IMR-90 (cell line): ENCODE measurements around the gene HLA-DRB1. TPM values are rescaled to one million over a fixed set of nuclear protein-coding genes. Genes with fewer than 3 reads are reported as not detected.
"Not testable (repeated sequence)": the region's sequence is repeated elsewhere in the genome, so short reads cannot be mapped to it uniquely, and the experiment has no call there.

Experiments used
- ATAC-seq: fragments of 200-7000 bp; cut with Tn5 transposase; 2 replicates; pipeline ENCODE4 v1.9.1; 2020; ENCODE audit warnings: low read depth, mild to moderate bottlenecking, moderate library complexity
- BruUV-seq: library from RNA; stranded (reverse); fragments of 400-500 nt; replicated peaks from 2 replicates; lab custom pipeline; 2021; lab: Mats Ljungman, UMichigan
- CTCF ChIA-PET: fragments of 300-600 bp; formaldehyde crosslinking; extraction: SDS; loops from one replicate; lab custom pipeline; 2021; ENCODE audit warnings: antibody characterized with exemption; lab: Yijun Ruan, JAX
- POLR2A ChIA-PET: fragments of 300-600 bp; sonication (Branson Sonifier 250); formaldehyde crosslinking; loops from one replicate; lab custom pipeline; 2022; ENCODE audit warnings: antibody characterized with exemption; ENCODE audit not compliant: unreplicated experiment; lab: Charles Lee
- DNase-seq: peaks from one replicate; pipeline ENCODE4 v3.0.0; 2013
- H2AFZ ChIP-seq: replicated peaks from 2 replicates; pipeline ENCODE3; 2013; ENCODE audit warnings: low read length, mild to moderate bottlenecking; ENCODE audit not compliant: poor library complexity
- H2AK5ac ChIP-seq: 2 replicates; pipeline ENCODE4 v1.6.1; 2013; ENCODE audit warnings: low read depth, low read length, inconsistent platforms
- H2AK9ac ChIP-seq: replicated peaks from 2 replicates; pipeline ENCODE3; 2013; ENCODE audit warnings: mild to moderate bottlenecking, low read depth, low read length, moderate library complexity; ENCODE audit not compliant: poor library complexity
- H2BK120ac ChIP-seq: 2 replicates; pipeline ENCODE4 v1.6.1; 2013; ENCODE audit warnings: low read depth, low read length, inconsistent platforms
- H2BK15ac ChIP-seq: 3 replicates; pipeline ENCODE4 v1.6.1; 2013; ENCODE audit warnings: low read depth, low read length, inconsistent platforms
- H2BK20ac ChIP-seq: 2 replicates; pipeline ENCODE4 v1.6.1; 2013; ENCODE audit warnings: low read depth, mild to moderate bottlenecking, inconsistent platforms, low read length, moderate library complexity
- H2BK5ac ChIP-seq: 2 replicates; pipeline ENCODE4 v1.6.1; 2013; ENCODE audit warnings: mild to moderate bottlenecking, low read depth, low read length, inconsistent platforms; ENCODE audit not compliant: poor library complexity, severe bottlenecking
- H3K14ac ChIP-seq: replicated peaks from 2 replicates; pipeline ENCODE4 v1.6.1; 2013; ENCODE audit warnings: low read depth, low read length, inconsistent platforms
- H3K18ac ChIP-seq: 2 replicates; pipeline ENCODE4 v1.6.1; 2013; ENCODE audit warnings: low read depth, low read length, control low read depth
- H3K23ac ChIP-seq: 2 replicates; pipeline ENCODE4 v1.6.1; 2013; ENCODE audit warnings: low read depth, low read length, inconsistent platforms
- H3K27ac ChIP-seq: 2 replicates; pipeline ENCODE4 v1.5.1; 2013; ENCODE audit warnings: mild to moderate bottlenecking, control low read depth, low read length; ENCODE audit not compliant: insufficient read depth
- H3K27me3 ChIP-seq: 2 replicates; pipeline ENCODE4 v1.6.1; 2013; ENCODE audit warnings: low read length; ENCODE audit not compliant: control insufficient read depth, insufficient read depth
- H3K36me3 ChIP-seq: 2 replicates; pipeline ENCODE4 v1.6.1; 2013; ENCODE audit warnings: low read length, mixed read lengths; ENCODE audit not compliant: control insufficient read depth, insufficient read depth
- H3K4ac ChIP-seq: 2 replicates; pipeline ENCODE4 v1.6.1; 2013; ENCODE audit warnings: low read depth, low read length, inconsistent platforms
- H3K4me1 ChIP-seq: 2 replicates; pipeline ENCODE4 v1.6.1; 2013; ENCODE audit warnings: low read length, mixed read lengths; ENCODE audit not compliant: control insufficient read depth, insufficient read depth
- H3K4me2 ChIP-seq: 2 replicates; pipeline ENCODE4 v1.6.1; 2013; ENCODE audit warnings: low read depth, mild to moderate bottlenecking, control low read depth, low read length, moderate library complexity
- H3K4me3 ChIP-seq: 2 replicates; pipeline ENCODE4 v1.5.1; 2013; ENCODE audit warnings: low read depth, mild to moderate bottlenecking, control low read depth, low read length, moderate library complexity; ENCODE audit not compliant: insufficient read depth
- H3K56ac ChIP-seq: 2 replicates; pipeline ENCODE4 v1.6.1; 2013; ENCODE audit warnings: low read length, inconsistent platforms; ENCODE audit not compliant: insufficient read depth; ENCODE audit errors: extremely low read depth
- H3K79me1 ChIP-seq, 2 experiments: 2 replicates each; pipeline ENCODE4 v1.6.1; 2013; ENCODE audit warnings: low read length in 2 of 2, inconsistent platforms in 1 of 2, low read depth in 1 of 2
- H3K9ac ChIP-seq: 2 replicates; pipeline ENCODE4 v1.6.1; 2013; ENCODE audit warnings: low read depth, low read length, control low read depth
- H3K9me1 ChIP-seq: 2 replicates; pipeline ENCODE4 v1.6.1; 2013; ENCODE audit warnings: low read length, inconsistent platforms; ENCODE audit not compliant: insufficient read depth
- H3K9me3 ChIP-seq: 2 replicates; pipeline ENCODE4 v1.6.1; 2013; ENCODE audit warnings: low read length; ENCODE audit not compliant: control insufficient read depth, insufficient read depth
- H4K20me1 ChIP-seq: 2 replicates; pipeline ENCODE4 v1.6.1; 2013; ENCODE audit warnings: low read length, inconsistent platforms; ENCODE audit not compliant: insufficient read depth
- H4K5ac ChIP-seq: 2 replicates; pipeline ENCODE4 v1.6.1; 2013; ENCODE audit warnings: mild to moderate bottlenecking, low read depth, low read length, control low read depth
- H4K8ac ChIP-seq, 2 experiments: 2 replicates each; pipeline ENCODE4 v1.6.1; 2013; ENCODE audit warnings: low read depth in 2 of 2, low read length in 2 of 2, control low read depth in 1 of 2, inconsistent platforms in 1 of 2
- H4K91ac ChIP-seq: 2 replicates; pipeline ENCODE4 v1.6.1; 2013; ENCODE audit warnings: low read depth, low read length, inconsistent platforms; ENCODE audit not compliant: insufficient read depth
- BHLHE40 ChIP-seq: fragments of 150-350 bp; IDR thresholded peaks from 2 replicates; pipeline ENCODE4 v1.6.1; 2016; ENCODE audit warnings: mild to moderate bottlenecking, low read depth, low read length
- CEBPB ChIP-seq: IDR thresholded peaks from 2 replicates; pipeline ENCODE4 v1.6.1; 2012; ENCODE audit warnings: low read depth, low read length, improper control_type of control experiment
- CHD1 ChIP-seq: IDR thresholded peaks from 2 replicates; pipeline ENCODE4 v1.6.1; 2012; ENCODE audit warnings: low read depth, low read length, improper control_type of control experiment
- FOS ChIP-seq: fragments of 150-350 bp; IDR thresholded peaks from 2 replicates; pipeline ENCODE4 v1.6.1; 2016; ENCODE audit warnings: low read depth, low read length
- MAFK ChIP-seq: IDR thresholded peaks from 2 replicates; pipeline ENCODE4 v1.6.1; 2012; ENCODE audit warnings: low read depth, low read length, improper control_type of control experiment
- MAZ ChIP-seq: IDR thresholded peaks from 2 replicates; pipeline ENCODE4 v1.6.1; 2012; ENCODE audit warnings: low read depth, mild to moderate bottlenecking, low read length, improper control_type of control experiment, moderate library complexity, borderline replicate concordance
- MXI1 ChIP-seq: IDR thresholded peaks from 2 replicates; pipeline ENCODE4 v1.6.1; 2012; ENCODE audit warnings: low read depth, mild to moderate bottlenecking, low read length, moderate library complexity, borderline replicate concordance
- POLR2A ChIP-seq: IDR thresholded peaks from 2 replicates; pipeline ENCODE4 v1.6.1; 2012; ENCODE audit warnings: mild to moderate bottlenecking, low read depth, low read length
- RAD21 ChIP-seq: IDR thresholded peaks from 2 replicates; pipeline ENCODE4 v1.6.1; 2012; ENCODE audit warnings: low read length, improper control_type of control experiment
- RFX5 ChIP-seq: IDR thresholded peaks from 2 replicates; pipeline ENCODE4 v1.8.0; 2012; ENCODE audit warnings: low read depth, mild to moderate bottlenecking, low read length, moderate library complexity
- WGBS, 2 experiments: methylation state at CpG; one replicate each; pipeline versions ENCODE4 v1.1.5 to v1.1.7; 2013; ENCODE audit warnings: missing lambda C conversion rate in 2 of 2; ENCODE audit not compliant: insufficient read length in 1 of 2; ENCODE audit errors: extremely low coverage in 2 of 2; 5-methylcytosine and 5-hydroxymethylcytosine counted together
- dilution Hi-C: fragments of 300-500 bp; cut with HindIII; formaldehyde crosslinking; loops from one replicate; pipeline ENCODE4 v1.14.3; 2018; ENCODE audit warnings: low sequenced_read_pairs; ENCODE audit not compliant: unreplicated experiment
- in situ Hi-C: fragments of 300-500 bp; cut with MboI; formaldehyde crosslinking; loops from 3 replicates; pipeline ENCODE4 v1.14.3; 2019; ENCODE audit warnings: low sequenced_read_pairs, inconsistent platforms, mixed read lengths
- intact Hi-C: fragments of 100-400 bp; cut with micrococcal nuclease; formaldehyde crosslinking; loops from 2 replicates; pipeline ENCODE4 v1.10.0; 2022
- polyA plus RNA-seq, 3 experiments: library from polyadenylated mRNA; depleted of rRNA; stranded (reverse); fragments of >200 nt; gene quantifications; 2 replicates each; pipeline ENCODE4 v1.2.3, GENCODE V29; 2012; ENCODE audit warnings: low replicate concordance in 1 of 3
- total RNA-seq: library from RNA; depleted of rRNA; stranded (reverse); fragments of >200 nt; gene quantifications from 2 replicates; pipeline ENCODE4 v1.2.3, GENCODE V29; 2012
- TF ChIP-seq, protein P1 (sequence below): conservative IDR thresholded peaks from 2 replicates; pipeline ENCODE4 v1.5.1; 2012; ENCODE audit warnings: mild to moderate bottlenecking, low read depth, low read length, improper control_type of control experiment

Gene HLA-DRB1
- total and polyA plus RNA-seq, 2 of the 4 experiments (the other 2 are of a cell fraction) = not detected

- Histone ChIP-seq H2AK9ac (no peak overlapping the region), H3K4ac (no peak overlapping the region), H2BK20ac (no peak overlapping the region), H3K9me3 (no peaks in the 10 kb centered on the region), H2BK5ac (no peak overlapping the region), H3K9ac (no peak overlapping the region), H2AFZ (no peak overlapping the region), H2BK120ac (no peak overlapping the region), H3K27ac (no peak overlapping the region), H3K79me1 (no peaks in the 10 kb centered on the region), H3K27me3 (no peaks in the 10 kb centered on the region), H3K18ac (no peak overlapping the region), H3K36me3 (no peaks in the 10 kb centered on the region), H4K91ac (no peak overlapping the region), H3K4me1 (no peaks in the 10 kb centered on the region), H4K5ac (no peak overlapping the region), H3K23ac (no peak overlapping the region), H4K8ac (no peak overlapping the region), H2AK5ac (no peak overlapping the region), H2BK15ac (no peak overlapping the region), H3K56ac (no peak overlapping the region), H3K4me2 (no peak overlapping the region), H4K20me1 (no peaks in the 10 kb centered on the region), H3K14ac (no peak overlapping the region), H3K4me3 (no peak overlapping the region), H3K9me1 (no peaks in the 10 kb centered on the region)
- no peak for DNase-seq
- ChIA-PET CTCF (no interaction called here), POLR2A (no interaction called here)
- TF ChIP-seq BHLHE40 (no peak), RFX5 (no peak), MAZ (no peak), CEBPB (no peak), RAD21 (no peak), CHD1 (no peak), POLR2A (no peak), MXI1 (no peak), MAFK (no peak), FOS (no peak)
- TF ChIP-seq, protein P1, sequence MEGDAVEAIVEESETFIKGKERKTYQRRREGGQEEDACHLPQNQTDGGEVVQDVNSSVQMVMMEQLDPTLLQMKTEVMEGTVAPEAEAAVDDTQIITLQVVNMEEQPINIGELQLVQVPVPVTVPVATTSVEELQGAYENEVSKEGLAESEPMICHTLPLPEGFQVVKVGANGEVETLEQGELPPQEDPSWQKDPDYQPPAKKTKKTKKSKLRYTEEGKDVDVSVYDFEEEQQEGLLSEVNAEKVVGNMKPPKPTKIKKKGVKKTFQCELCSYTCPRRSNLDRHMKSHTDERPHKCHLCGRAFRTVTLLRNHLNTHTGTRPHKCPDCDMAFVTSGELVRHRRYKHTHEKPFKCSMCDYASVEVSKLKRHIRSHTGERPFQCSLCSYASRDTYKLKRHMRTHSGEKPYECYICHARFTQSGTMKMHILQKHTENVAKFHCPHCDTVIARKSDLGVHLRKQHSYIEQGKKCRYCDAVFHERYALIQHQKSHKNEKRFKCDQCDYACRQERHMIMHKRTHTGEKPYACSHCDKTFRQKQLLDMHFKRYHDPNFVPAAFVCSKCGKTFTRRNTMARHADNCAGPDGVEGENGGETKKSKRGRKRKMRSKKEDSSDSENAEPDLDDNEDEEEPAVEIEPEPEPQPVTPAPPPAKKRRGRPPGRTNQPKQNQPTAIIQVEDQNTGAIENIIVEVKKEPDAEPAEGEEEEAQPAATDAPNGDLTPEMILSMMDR = no peak
- in situ Hi-C loops (no loop called here), dilution Hi-C loops (no loop called here), intact Hi-C loops (no loop called here)
- no peak for ATAC-seq
- no TSS peak for BruUV-seq
- WGBS, 2 experiments = no CpG with 5 or more reads among the region's 5 CpGs
Measured at GRCh38 chr6:32539839-32540238, 49.8 kb downstream of the HLA-DRB1 start.

DNA sequence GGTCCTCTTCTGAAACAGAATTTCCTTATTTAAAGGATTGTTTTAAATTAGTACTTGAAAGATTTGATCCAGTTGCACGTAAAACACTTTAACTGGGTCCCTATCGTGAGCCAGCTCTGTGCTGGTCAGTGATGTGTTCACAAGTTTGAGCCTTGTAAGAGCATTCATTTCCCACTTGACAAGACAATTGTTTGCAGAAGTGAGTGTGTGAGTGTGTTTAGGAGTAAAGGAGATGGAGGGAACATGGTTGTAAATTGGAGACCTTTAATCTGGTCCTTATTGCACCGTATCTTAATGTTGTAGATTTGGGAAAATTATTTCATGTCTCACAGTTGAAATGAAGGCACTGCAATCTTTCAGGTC lies 59.2 kb downstream of the HLA-DRB1 start:
- dilution Hi-C loops = not testable (repeated sequence)

More for the DNA sequence above, 59.2 kb downstream of the HLA-DRB1 start:
- H4K20me1 ChIP-seq, H4K91ac ChIP-seq, CTCF ChIA-PET, BruUV-seq, H2BK15ac ChIP-seq, H3K23ac ChIP-seq, intact Hi-C loops, H3K27me3 ChIP-seq, H3K9ac ChIP-seq, H4K8ac ChIP-seq, H3K4me2 ChIP-seq, H4K5ac ChIP-seq, H3K9me1 ChIP-seq, H3K27ac ChIP-seq, H2BK20ac ChIP-seq, ATAC-seq, H3K79me1 ChIP-seq, H3K4ac ChIP-seq, H2BK120ac ChIP-seq, POLR2A ChIA-PET, H3K18ac ChIP-seq, H3K4me3 ChIP-seq, H3K4me1 ChIP-seq, DNase-seq, H3K56ac ChIP-seq, H2AK5ac ChIP-seq, H2BK5ac ChIP-seq, H3K14ac ChIP-seq, H2AFZ ChIP-seq, H3K9me3 ChIP-seq, H2AK9ac ChIP-seq, in situ Hi-C loops, H3K36me3 ChIP-seq: not testable (repeated sequence)
- WGBS, 2 experiments = 0% methylated on average over 2 of the region's 3 CpGs; no CpG with 5 or more reads in 1 of the 2 experiments
